AG04449 (cell line): ENCODE data around the gene NINJ1.

Experiments
- CTCF ChIA-PET: fragments of 350-600 bp; formaldehyde crosslinking; extraction: SDS; loops from one replicate; lab custom pipeline; 2021; ENCODE audit warnings: antibody characterized with exemption; lab: Yijun Ruan, JAX
- POLR2A ChIA-PET: fragments of 400-600, 350-600 bp; formaldehyde crosslinking; extraction: SDS; loops from one replicate; lab custom pipeline; 2020; ENCODE audit warnings: antibody characterized with exemption, inconsistent platforms; lab: Yijun Ruan, JAX
- DNase-seq: peaks from one replicate; pipeline ENCODE4 v3.0.0-alpha.2; 2010; ENCODE audit warnings: low read depth, low spot score
- H3K4me3 ChIP-seq: 2 replicates; pipeline ENCODE4 v1.5.1; 2011; ENCODE audit warnings: low read depth, mild to moderate bottlenecking, control low read depth, low read length
- CTCF ChIP-seq: IDR thresholded peaks from one replicate; pipeline ENCODE4 v1.5.1; 2011; ENCODE audit warnings: mild to moderate bottlenecking, moderate library complexity, low read length, control low read depth, inconsistent platforms; ENCODE audit not compliant: insufficient read depth; ENCODE audit errors: missing control alignments

The NINJ1 gene

DNA sequence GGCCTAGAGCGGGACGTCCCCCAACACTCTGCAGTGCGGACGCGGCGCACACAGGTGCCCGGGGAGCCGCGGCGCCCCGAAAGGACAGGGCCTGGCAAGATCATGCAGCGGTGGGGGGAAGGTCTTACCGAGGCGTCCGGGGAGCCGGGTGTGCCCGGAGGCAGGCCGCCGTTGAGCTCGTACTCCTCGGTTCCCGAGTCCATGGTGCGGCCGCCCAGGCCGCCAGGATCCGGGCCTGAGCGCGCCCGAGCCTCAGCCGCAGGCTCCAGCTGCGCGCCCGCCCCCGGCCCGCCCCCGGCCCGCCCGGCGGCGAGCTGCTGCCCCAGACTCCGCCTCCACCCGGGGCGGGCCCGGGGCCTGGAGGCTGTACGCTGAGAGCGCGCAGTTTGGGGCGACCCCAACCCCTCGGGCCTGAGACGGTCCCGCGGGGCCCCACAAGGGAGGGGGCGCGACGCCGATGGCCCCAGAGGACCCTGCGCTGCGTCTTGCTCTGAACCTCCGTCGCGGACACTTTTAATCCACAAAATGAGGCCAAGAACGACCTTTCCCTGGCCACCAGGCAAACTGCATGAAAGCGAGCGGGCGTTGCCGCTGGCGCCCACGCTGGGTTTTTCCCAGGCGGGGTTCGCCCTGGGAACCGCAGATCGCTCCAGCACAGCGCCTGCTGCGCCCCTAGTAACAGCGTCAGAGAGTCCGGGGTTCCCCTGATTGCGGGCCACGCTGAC is at the start of gene NINJ1:
Gene NINJ1, minus strand, starts transcription at position 237 of the 725 bp plus-strand sequence. Its CDS starts 34 bp downstream, at position 203.
- H3K4me3 ChIP-seq: peak within 1 kb of the TSS; percentile 72
- ChIA-PET CTCF (interaction anchor here (0.9 to 1.5 kb wide), 2 partner anchors 25 to 36 kb away, joined by 3 read pairs; no protein-coding TSS in a partner anchor), POLR2A (interaction anchor here (1.2 kb wide), 1 partner anchor 39 kb away, joined by 4 read pairs; the partner anchor contains the start of gene CARD19)
- DNase-seq: no peak
- no peak for TF ChIP-seq CTCF

- H3K4me3 ChIP-seq: no peak overlapping the region
- no peak for DNase-seq
- POLR2A ChIA-PET: no interaction called here
- CTCF ChIA-PET: interaction anchor here (1.2 kb wide), 1 partner anchor 24 kb away, joined by 3 read pairs; no protein-coding TSS in a partner anchor
- TF ChIP-seq CTCF: no peak
Measured at GRCh38 chr9:93183131-93183662, 49.1 kb upstream of the NINJ1 start.

DNA sequence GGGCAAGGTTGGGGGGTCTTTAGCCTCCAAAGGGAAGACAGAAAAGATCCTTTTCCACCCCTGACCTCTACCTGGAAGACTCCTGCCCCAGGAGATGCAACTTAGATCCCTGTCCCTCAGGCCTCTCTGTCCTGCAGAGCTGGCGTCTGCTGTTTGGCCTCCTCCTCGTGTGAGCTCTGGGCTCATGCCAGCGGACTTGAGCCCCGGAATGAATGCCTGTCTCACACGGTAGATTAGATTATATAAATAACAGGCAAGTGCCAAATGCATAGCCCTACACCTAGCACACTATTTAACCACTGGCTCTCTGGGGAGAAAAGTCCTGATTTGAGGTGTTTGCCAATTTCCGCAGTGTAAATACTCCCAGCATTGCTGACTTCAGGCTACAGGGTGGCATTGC is 48.5 kb upstream of the NINJ1 start:
- no peak for DNase-seq
- ChIA-PET CTCF (no interaction called here), POLR2A (no interaction called here)
- H3K4me3 ChIP-seq: no peak overlapping the region
- no peak for TF ChIP-seq CTCF

GRCh38 chr9:93181672-93182435 is 47.8 kb upstream of the NINJ1 start:
- ChIA-PET POLR2A (no interaction called here), CTCF (interaction anchor here (1.7 kb wide), 1 partner anchor 9 kb away, joined by 4 read pairs; no protein-coding TSS in a partner anchor)
- DNase-seq: no peak
- no peak overlapping the region for H3K4me3 ChIP-seq
- no peak for TF ChIP-seq CTCF

DNA sequence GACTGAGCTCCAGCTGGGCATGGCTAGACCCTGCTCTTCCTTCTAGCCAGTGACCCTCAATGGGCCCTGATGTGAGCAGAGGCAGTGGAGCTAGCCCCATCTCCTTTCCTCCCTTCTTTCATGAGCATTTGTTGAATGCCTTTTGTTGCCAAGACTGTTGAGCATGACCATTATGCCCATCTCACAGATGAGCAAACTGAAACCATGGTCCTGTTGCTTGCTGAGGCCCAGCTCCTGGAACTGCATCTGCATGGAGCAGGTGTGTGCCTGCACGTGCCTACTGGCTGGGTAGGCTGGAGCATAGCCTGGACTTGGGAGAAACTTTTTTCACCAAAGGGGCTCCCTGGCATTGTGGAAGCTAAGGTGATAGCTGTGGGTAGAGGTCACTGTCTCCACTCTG is 46.9 kb upstream of the NINJ1 start:
- ChIA-PET CTCF (interaction anchor here (1.7 kb wide), 1 partner anchor 10 kb away, joined by 4 read pairs; no protein-coding TSS in a partner anchor), POLR2A (no interaction called here)
- TF ChIP-seq CTCF: no peak
- DNase-seq: no peak
- no peak overlapping the region for H3K4me3 ChIP-seq
